ENCODE measurements around the gene MTSS2. TPM values are rescaled to one million over a fixed set of nuclear protein-coding genes. Genes with fewer than 3 reads are reported as not detected.

Gene MTSS2
- total and polyA plus RNA-seq, 2 experiments from 2014 or later = 1.6 to 19.6 TPM

DNA sequence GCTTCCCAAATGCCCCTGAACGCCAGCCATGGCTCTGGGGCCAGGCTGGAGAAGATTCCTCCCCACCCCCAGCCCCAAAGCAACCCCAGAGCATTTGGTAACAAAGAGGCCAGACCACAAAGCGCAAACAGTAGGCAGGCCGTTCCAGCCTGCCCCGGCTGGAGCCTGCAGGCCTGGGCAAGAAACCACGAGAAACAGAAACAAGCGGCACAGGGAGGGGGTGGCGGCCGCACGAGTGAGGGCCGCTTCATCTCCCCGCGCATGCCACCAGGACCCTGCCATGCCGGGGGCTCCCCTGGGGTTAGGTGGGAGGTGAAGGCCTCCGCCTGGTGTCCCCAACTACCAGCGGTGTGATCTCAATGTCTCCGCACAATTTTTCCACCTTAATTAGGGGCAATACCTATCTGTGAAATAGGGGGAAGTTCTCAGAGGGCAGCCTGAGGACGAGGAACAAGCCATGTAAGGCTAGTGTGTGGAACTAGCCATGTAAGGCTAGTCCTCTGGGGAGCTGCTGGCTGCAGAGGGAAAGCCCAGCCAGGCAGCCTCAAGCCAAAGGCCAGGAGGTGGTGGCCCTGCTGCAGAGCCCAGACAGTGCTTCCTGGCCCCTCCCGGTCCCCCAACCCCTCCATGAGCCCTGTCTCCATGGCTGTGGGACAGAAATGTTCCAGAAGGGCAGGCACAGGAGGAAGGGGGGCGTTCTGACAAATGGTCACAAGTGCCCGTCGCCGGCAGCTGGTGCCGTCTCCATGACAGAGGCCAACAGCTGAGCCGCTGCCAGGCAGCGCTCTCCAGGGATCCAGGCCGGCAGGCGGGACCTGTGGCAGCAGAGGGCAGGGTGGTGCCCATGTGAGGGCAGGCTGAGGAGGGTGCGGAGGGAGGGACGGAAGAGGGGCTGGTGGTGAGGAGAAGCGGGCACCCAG lies 14.5 kb upstream of the MTSS2 start:
- Histone ChIP-seq H3K4me1 (ENCODE audit: insufficient read depth) (peaks cover 12% of the 10 kb centered on the region), H3K4me2 (no peak overlapping the region)

More for the DNA sequence above, 14.5 kb upstream of the MTSS2 start:
- no peak overlapping the region for H2AFZ ChIP-seq
- Mint-ChIP-seq H3K4me3 (no peak overlapping the region), H3K36me3 (ENCODE audit: low read depth) (no peaks in the 10 kb centered on the region; the same call in 2 of the 3 replicates), H3K27me3 (ENCODE audit: insufficient read depth, low read depth, poor library complexity) (peaks cover 33% of the 10 kb centered on the region), H3K27ac (peak overlapping the region; percentile 70; the same call in 1 of the 2 replicates), H3K4me1 (peaks cover 33% of the 10 kb centered on the region), H3K9me3 (no peaks in the 10 kb centered on the region)
- DNase-seq (ENCODE audit: low spot score) (no peak), ATAC-seq (no peak)
- TF ChIP-seq, protein P1, sequence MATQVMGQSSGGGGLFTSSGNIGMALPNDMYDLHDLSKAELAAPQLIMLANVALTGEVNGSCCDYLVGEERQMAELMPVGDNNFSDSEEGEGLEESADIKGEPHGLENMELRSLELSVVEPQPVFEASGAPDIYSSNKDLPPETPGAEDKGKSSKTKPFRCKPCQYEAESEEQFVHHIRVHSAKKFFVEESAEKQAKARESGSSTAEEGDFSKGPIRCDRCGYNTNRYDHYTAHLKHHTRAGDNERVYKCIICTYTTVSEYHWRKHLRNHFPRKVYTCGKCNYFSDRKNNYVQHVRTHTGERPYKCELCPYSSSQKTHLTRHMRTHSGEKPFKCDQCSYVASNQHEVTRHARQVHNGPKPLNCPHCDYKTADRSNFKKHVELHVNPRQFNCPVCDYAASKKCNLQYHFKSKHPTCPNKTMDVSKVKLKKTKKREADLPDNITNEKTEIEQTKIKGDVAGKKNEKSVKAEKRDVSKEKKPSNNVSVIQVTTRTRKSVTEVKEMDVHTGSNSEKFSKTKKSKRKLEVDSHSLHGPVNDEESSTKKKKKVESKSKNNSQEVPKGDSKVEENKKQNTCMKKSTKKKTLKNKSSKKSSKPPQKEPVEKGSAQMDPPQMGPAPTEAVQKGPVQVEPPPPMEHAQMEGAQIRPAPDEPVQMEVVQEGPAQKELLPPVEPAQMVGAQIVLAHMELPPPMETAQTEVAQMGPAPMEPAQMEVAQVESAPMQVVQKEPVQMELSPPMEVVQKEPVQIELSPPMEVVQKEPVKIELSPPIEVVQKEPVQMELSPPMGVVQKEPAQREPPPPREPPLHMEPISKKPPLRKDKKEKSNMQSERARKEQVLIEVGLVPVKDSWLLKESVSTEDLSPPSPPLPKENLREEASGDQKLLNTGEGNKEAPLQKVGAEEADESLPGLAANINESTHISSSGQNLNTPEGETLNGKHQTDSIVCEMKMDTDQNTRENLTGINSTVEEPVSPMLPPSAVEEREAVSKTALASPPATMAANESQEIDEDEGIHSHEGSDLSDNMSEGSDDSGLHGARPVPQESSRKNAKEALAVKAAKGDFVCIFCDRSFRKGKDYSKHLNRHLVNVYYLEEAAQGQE (IDR thresholded peaks at IDR 0.05; ENCODE audit: unreplicated experiment) = no peak
- TF ChIP-seq EZH2phosphoT487 (IDR thresholded peaks at IDR 0.05; ENCODE audit: unreplicated experiment) (no peak), ZNF331 (CRISPR knock-in tag; IDR thresholded peaks at IDR 0.05; ENCODE audit: low read depth) (no peak), POLR2AphosphoS5 (IDR thresholded peaks at IDR 0.05; ENCODE audit: low read depth) (no peak), STAT1 (IDR thresholded peaks at IDR 0.05; ENCODE audit: unreplicated experiment) (no peak), CREB1 (CRISPR knock-in tag; IDR thresholded peaks at IDR 0.05; ENCODE audit: low read depth) (no peak), JUNB (IDR thresholded peaks at IDR 0.05; ENCODE audit: unreplicated experiment) (no peak), NANOG (IDR thresholded peaks at IDR 0.05; ENCODE audit: borderline replicate concordance) (no peak), ZNF114 (CRISPR knock-in tag; IDR thresholded peaks at IDR 0.05) (no peak), EZH2 (IDR thresholded peaks at IDR 0.05; ENCODE audit: low read depth, unreplicated experiment) (no peak)
- TF ChIP-seq, protein P2, sequence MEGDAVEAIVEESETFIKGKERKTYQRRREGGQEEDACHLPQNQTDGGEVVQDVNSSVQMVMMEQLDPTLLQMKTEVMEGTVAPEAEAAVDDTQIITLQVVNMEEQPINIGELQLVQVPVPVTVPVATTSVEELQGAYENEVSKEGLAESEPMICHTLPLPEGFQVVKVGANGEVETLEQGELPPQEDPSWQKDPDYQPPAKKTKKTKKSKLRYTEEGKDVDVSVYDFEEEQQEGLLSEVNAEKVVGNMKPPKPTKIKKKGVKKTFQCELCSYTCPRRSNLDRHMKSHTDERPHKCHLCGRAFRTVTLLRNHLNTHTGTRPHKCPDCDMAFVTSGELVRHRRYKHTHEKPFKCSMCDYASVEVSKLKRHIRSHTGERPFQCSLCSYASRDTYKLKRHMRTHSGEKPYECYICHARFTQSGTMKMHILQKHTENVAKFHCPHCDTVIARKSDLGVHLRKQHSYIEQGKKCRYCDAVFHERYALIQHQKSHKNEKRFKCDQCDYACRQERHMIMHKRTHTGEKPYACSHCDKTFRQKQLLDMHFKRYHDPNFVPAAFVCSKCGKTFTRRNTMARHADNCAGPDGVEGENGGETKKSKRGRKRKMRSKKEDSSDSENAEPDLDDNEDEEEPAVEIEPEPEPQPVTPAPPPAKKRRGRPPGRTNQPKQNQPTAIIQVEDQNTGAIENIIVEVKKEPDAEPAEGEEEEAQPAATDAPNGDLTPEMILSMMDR (conservative IDR thresholded peaks at IDR 0.05; ENCODE audit: low read depth in 2 of 2) = no peak
- TF ChIP-seq, protein P3, sequence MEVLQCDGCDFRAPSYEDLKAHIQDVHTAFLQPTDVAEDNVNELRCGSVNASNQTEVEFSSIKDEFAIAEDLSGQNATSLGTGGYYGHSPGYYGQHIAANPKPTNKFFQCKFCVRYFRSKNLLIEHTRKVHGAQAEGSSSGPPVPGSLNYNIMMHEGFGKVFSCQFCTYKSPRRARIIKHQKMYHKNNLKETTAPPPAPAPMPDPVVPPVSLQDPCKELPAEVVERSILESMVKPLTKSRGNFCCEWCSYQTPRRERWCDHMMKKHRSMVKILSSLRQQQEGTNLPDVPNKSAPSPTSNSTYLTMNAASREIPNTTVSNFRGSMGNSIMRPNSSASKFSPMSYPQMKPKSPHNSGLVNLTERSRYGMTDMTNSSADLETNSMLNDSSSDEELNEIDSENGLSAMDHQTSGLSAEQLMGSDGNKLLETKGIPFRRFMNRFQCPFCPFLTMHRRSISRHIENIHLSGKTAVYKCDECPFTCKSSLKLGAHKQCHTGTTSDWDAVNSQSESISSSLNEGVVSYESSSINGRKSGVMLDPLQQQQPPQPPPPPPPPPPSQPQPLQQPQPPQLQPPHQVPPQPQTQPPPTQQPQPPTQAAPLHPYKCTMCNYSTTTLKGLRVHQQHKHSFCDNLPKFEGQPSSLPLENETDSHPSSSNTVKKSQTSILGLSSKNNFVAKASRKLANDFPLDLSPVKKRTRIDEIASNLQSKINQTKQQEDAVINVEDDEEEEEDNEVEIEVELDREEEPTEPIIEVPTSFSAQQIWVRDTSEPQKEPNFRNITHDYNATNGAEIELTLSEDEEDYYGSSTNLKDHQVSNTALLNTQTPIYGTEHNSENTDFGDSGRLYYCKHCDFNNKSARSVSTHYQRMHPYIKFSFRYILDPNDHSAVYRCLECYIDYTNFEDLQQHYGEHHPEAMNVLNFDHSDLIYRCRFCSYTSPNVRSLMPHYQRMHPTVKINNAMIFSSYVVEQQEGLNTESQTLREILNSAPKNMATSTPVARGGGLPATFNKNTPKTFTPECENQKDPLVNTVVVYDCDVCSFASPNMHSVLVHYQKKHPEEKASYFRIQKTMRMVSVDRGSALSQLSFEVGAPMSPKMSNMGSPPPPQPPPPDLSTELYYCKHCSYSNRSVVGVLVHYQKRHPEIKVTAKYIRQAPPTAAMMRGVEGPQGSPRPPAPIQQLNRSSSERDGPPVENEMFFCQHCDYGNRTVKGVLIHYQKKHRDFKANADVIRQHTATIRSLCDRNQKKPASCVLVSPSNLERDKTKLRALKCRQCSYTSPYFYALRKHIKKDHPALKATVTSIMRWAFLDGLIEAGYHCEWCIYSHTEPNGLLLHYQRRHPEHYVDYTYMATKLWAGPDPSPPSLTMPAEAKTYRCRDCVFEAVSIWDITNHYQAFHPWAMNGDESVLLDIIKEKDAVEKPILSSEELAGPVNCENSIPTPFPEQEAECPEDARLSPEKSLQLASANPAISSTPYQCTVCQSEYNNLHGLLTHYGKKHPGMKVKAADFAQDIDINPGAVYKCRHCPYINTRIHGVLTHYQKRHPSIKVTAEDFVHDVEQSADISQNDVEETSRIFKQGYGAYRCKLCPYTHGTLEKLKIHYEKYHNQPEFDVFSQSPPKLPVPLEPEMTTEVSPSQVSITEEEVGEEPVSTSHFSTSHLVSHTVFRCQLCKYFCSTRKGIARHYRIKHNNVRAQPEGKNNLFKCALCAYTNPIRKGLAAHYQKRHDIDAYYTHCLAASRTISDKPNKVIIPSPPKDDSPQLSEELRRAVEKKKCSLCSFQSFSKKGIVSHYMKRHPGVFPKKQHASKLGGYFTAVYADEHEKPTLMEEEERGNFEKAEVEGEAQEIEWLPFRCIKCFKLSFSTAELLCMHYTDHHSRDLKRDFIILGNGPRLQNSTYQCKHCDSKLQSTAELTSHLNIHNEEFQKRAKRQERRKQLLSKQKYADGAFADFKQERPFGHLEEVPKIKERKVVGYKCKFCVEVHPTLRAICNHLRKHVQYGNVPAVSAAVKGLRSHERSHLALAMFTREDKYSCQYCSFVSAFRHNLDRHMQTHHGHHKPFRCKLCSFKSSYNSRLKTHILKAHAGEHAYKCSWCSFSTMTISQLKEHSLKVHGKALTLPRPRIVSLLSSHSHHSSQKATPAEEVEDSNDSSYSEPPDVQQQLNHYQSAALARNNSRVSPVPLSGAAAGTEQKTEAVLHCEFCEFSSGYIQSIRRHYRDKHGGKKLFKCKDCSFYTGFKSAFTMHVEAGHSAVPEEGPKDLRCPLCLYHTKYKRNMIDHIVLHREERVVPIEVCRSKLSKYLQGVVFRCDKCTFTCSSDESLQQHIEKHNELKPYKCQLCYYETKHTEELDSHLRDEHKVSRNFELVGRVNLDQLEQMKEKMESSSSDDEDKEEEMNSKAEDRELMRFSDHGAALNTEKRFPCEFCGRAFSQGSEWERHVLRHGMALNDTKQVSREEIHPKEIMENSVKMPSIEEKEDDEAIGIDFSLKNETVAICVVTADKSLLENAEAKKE (CRISPR knock-in tag; IDR thresholded peaks at IDR 0.05) = no peak
- TF ChIP-seq, protein P4, sequence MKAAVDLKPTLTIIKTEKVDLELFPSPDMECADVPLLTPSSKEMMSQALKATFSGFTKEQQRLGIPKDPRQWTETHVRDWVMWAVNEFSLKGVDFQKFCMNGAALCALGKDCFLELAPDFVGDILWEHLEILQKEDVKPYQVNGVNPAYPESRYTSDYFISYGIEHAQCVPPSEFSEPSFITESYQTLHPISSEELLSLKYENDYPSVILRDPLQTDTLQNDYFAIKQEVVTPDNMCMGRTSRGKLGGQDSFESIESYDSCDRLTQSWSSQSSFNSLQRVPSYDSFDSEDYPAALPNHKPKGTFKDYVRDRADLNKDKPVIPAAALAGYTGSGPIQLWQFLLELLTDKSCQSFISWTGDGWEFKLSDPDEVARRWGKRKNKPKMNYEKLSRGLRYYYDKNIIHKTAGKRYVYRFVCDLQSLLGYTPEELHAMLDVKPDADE (IDR thresholded peaks at IDR 0.05) = no peak
- no peaks in the 10 kb centered on the region for H3F3A ChIP-seq (replicated peaks; ENCODE audit: low read depth)
- no peaks in the 10 kb centered on the region for H3K9me2 ChIP-seq (ENCODE audit: insufficient read depth)
- no peaks in the 10 kb centered on the region for H3K36me3 ChIP-seq (ENCODE audit: insufficient read depth)
- no peak overlapping the region for H3K4me3 ChIP-seq
- no peak overlapping the region for H3K27ac ChIP-seq (ENCODE audit: low read depth)
- no peaks in the 10 kb centered on the region for H3K27me3 ChIP-seq (ENCODE audit: insufficient read depth)
- no peaks in the 10 kb centered on the region for H4K20me1 ChIP-seq (replicated peaks; ENCODE audit: insufficient read depth)
- H3K79me2 ChIP-seq (replicated peaks; ENCODE audit: insufficient read depth) = no peaks in the 10 kb centered on the region

Measured in GM23338 (cell line).